H1 (cell line): ENCODE data around the gene GNAQ. TPM values are rescaled to one million over a fixed set of nuclear protein-coding genes. Genes with fewer than 3 reads are reported as not detected.

Experiments used
- CTCF ChIA-PET: fragments of 300-600 bp; sonication (Branson Sonifier 250); formaldehyde crosslinking; loops from one replicate; lab custom pipeline; 2021; ENCODE audit not compliant: partially characterized antibody; lab: Charles Lee
- POLR2A ChIA-PET: fragments of 300-600 bp; sonication (Branson Sonifier 250); formaldehyde crosslinking; loops from one replicate; lab custom pipeline; 2021; ENCODE audit warnings: inconsistent platforms; ENCODE audit not compliant: partially characterized antibody; lab: Charles Lee
- DNase-seq, 2 experiments: peaks; one replicate each; pipeline versions ENCODE4 v3.0.0 to v3.0.0-alpha.2; 2010 to 2022; ENCODE audit warnings: low spot score in 2 of 2, low read depth in 1 of 2, mixed read lengths in 1 of 2
- FAIRE-seq: peaks from 2 replicates; lab custom pipeline; 2011; peaks lifted over from hg19 to GRCh38; lab: Jason Lieb, UNC
- H2AFZ ChIP-seq: 2 replicates; pipeline ENCODE4 v1.8.1; 2012; ENCODE audit warnings: low read length, inconsistent platforms
- H2AK5ac ChIP-seq: 2 replicates; pipeline ENCODE4 v1.6.1; 2013; ENCODE audit warnings: low read depth, low read length
- H2BK120ac ChIP-seq: replicated peaks from 2 replicates; pipeline ENCODE3; 2013; ENCODE audit warnings: low read depth, low read length, inconsistent platforms
- H2BK12ac ChIP-seq: 2 replicates; pipeline ENCODE4 v1.6.1; 2013; ENCODE audit warnings: low read depth, low read length
- H2BK15ac ChIP-seq: 2 replicates; pipeline ENCODE4 v1.6.1; 2013; ENCODE audit warnings: low read length
- H2BK20ac ChIP-seq: 2 replicates; pipeline ENCODE4 v1.6.1; 2013; ENCODE audit warnings: low read length
- H2BK5ac ChIP-seq: 2 replicates; pipeline ENCODE4 v1.6.1; 2013; ENCODE audit warnings: low read depth, low read length
- H3K14ac ChIP-seq: 2 replicates; pipeline ENCODE4 v1.6.1; 2013; ENCODE audit warnings: inconsistent platforms; ENCODE audit not compliant: insufficient read length
- H3K18ac ChIP-seq: 2 replicates; pipeline ENCODE4 v1.6.1; 2013; ENCODE audit warnings: low read length; ENCODE audit errors: extremely low read depth
- H3K23ac ChIP-seq: 2 replicates; pipeline ENCODE4 v1.6.1; 2013; ENCODE audit warnings: inconsistent platforms; ENCODE audit not compliant: insufficient read length
- H3K23me2 ChIP-seq: 2 replicates; pipeline ENCODE4 v1.6.1; 2013; ENCODE audit warnings: low read depth, low read length
- H3K27ac ChIP-seq: 2 replicates; pipeline ENCODE4 v1.6.1; 2011; ENCODE audit warnings: low read depth, low read length, inconsistent platforms
- H3K27me3 ChIP-seq, 4 experiments: replicated peaks in 1 of 4; 1 replicate in 1 of 4; 2 replicates in 3 of 4; pipeline versions ENCODE4 v1.6.1 to v1.8.1; 2011 to 2013; ENCODE audit warnings: low read length in 3 of 4, mild to moderate bottlenecking in 3 of 4, inconsistent platforms in 2 of 4, mixed read lengths in 2 of 4, moderate library complexity in 1 of 4; ENCODE audit not compliant: control insufficient read depth in 3 of 4, insufficient read depth in 3 of 4; ENCODE audit errors: extremely low read depth in 1 of 4
- H3K36me3 ChIP-seq, 4 experiments: 2 replicates each; pipeline versions ENCODE4 v1.6.1 to v1.8.1; 2011 to 2013; ENCODE audit warnings: mild to moderate bottlenecking in 4 of 4, low read length in 3 of 4, moderate library complexity in 2 of 4, control low read depth in 1 of 4, inconsistent platforms in 1 of 4; ENCODE audit not compliant: insufficient read depth in 4 of 4, control insufficient read depth in 2 of 4
- H3K4ac ChIP-seq: replicated peaks from 2 replicates; pipeline ENCODE3; 2013; ENCODE audit warnings: low read length, low read depth, mixed read lengths, inconsistent platforms; ENCODE audit not compliant: insufficient read length
- H3K4me1 ChIP-seq, 4 experiments: replicated peaks in 1 of 4; 1 replicate in 1 of 4; 2 replicates in 3 of 4; pipeline versions ENCODE4 v1.6.1 to v1.8.1; 2011 to 2013; ENCODE audit warnings: low read length in 3 of 4, inconsistent platforms in 2 of 4, mixed read lengths in 1 of 4; ENCODE audit not compliant: insufficient read depth in 4 of 4, control insufficient read depth in 3 of 4
- H3K4me2 ChIP-seq, 2 experiments: 2 replicates each; pipeline versions ENCODE4 v1.6.1 to v1.8.1; 2011 to 2013; ENCODE audit warnings: low read depth in 2 of 2, low read length in 2 of 2, control low read depth in 1 of 2, inconsistent platforms in 1 of 2, mild to moderate bottlenecking in 1 of 2; ENCODE audit not compliant: insufficient read depth in 1 of 2
- H3K4me3 ChIP-seq, 4 experiments: fragments of 200-600, 300-600 bp in 1 of 4; sonication (generic), shearing (Covaris generic), sonication (Bioruptor Twin) in 1 of 4; 2 replicates each; pipeline versions ENCODE4 v1.5.1 to v1.8.1; 2011 to 2016; ENCODE audit warnings: low read length in 4 of 4, low read depth in 3 of 4, control low read depth in 2 of 4, inconsistent platforms in 2 of 4, mild to moderate bottlenecking in 2 of 4, mixed read lengths in 1 of 4, moderate library complexity in 1 of 4; ENCODE audit not compliant: insufficient read depth in 2 of 4; ENCODE audit errors: extremely low read depth in 1 of 4
- H3K56ac ChIP-seq: replicated peaks from 2 replicates; pipeline ENCODE3; 2013; ENCODE audit warnings: low read depth, mild to moderate bottlenecking, mixed read lengths, low read length, inconsistent platforms; ENCODE audit not compliant: insufficient read length
- H3K79me1 ChIP-seq: 2 replicates; pipeline ENCODE4 v1.6.1; 2013; ENCODE audit warnings: low read depth, low read length, control low read depth
- H3K79me2 ChIP-seq, 2 experiments: 2 replicates each; pipeline versions ENCODE4 v1.6.1 to v1.8.1; 2012 to 2013; ENCODE audit warnings: low read length in 2 of 2, mild to moderate bottlenecking in 2 of 2, inconsistent platforms in 1 of 2; ENCODE audit not compliant: insufficient read depth in 2 of 2, control insufficient read depth in 1 of 2
- H3K9ac ChIP-seq, 4 experiments: replicated peaks in 1 of 4; 1 replicate in 1 of 4; 2 replicates in 3 of 4; pipeline versions ENCODE4 v1.6.1 to v1.8.1; 2011 to 2013; ENCODE audit warnings: low read depth in 3 of 4, low read length in 3 of 4, control low read depth in 2 of 4, mild to moderate bottlenecking in 2 of 4, moderate library complexity in 2 of 4, inconsistent platforms in 1 of 4; ENCODE audit errors: extremely low read depth in 1 of 4
- H3K9me3 ChIP-seq, 2 experiments: 2 replicates each; pipeline versions ENCODE4 v1.6.1 to v1.8.1; 2012 to 2013; ENCODE audit warnings: mild to moderate bottlenecking in 2 of 2, moderate library complexity in 2 of 2, control low read depth in 1 of 2, inconsistent platforms in 1 of 2, low read depth in 1 of 2, low read length in 1 of 2, mixed read lengths in 1 of 2; ENCODE audit not compliant: insufficient read depth in 2 of 2
- H4K20me1 ChIP-seq, 2 experiments: replicated peaks in 1 of 2; 2 replicates each; pipeline versions ENCODE3 to v1.8.1; 2011 to 2013; ENCODE audit warnings: inconsistent platforms in 2 of 2, low read length in 2 of 2, mild to moderate bottlenecking in 1 of 2; ENCODE audit not compliant: insufficient read depth in 2 of 2, control insufficient read depth in 1 of 2
- H4K5ac ChIP-seq: 2 replicates; pipeline ENCODE4 v1.6.1; 2013; ENCODE audit warnings: low read length, low read depth, mixed read lengths, inconsistent platforms; ENCODE audit not compliant: insufficient read length
- H4K8ac ChIP-seq: 2 replicates; pipeline ENCODE4 v1.8.0; 2013; ENCODE audit warnings: mild to moderate bottlenecking, moderate library complexity, low read length, inconsistent platforms; ENCODE audit not compliant: insufficient read depth; ENCODE audit errors: extremely low read depth
- H4K91ac ChIP-seq: replicated peaks from 2 replicates; pipeline ENCODE3; 2013; ENCODE audit warnings: low read length, mixed read lengths, inconsistent platforms; ENCODE audit not compliant: insufficient read length
- CTCF ChIP-seq, 3 experiments: IDR thresholded peaks; 1 replicate in 2 of 3; 2 replicates in 1 of 3; pipeline versions ENCODE4 v1.5.1 to v1.6.1; 2011; ENCODE audit warnings: low read length in 3 of 3, mild to moderate bottlenecking in 3 of 3, inconsistent platforms in 2 of 3, low read depth in 1 of 3, moderate library complexity in 1 of 3; ENCODE audit not compliant: insufficient read depth in 1 of 3; ENCODE audit errors: control extremely low read depth in 1 of 3
- EP300 ChIP-seq, 2 experiments: IDR thresholded peaks; 1 replicate in 1 of 2; 2 replicates in 1 of 2; pipeline ENCODE4 v1.6.1; 2011 to 2012; ENCODE audit warnings: low read depth in 2 of 2, low read length in 2 of 2, mild to moderate bottlenecking in 2 of 2, borderline replicate concordance in 1 of 2, inconsistent platforms in 1 of 2, moderate library complexity in 1 of 2
- GABPA ChIP-seq: IDR thresholded peaks from 2 replicates; pipeline ENCODE4 v1.6.1; 2011; ENCODE audit warnings: mild to moderate bottlenecking, low read length, moderate library complexity, borderline replicate concordance; ENCODE audit not compliant: insufficient read depth
- HDAC6 ChIP-seq: IDR thresholded peaks from one replicate; pipeline ENCODE4 v1.7.1; 2012; ENCODE audit warnings: low read depth, mild to moderate bottlenecking, inconsistent platforms, low read length, moderate library complexity
- KDM5A ChIP-seq: fragments of 200-600 bp; IDR thresholded peaks from 2 replicates; pipeline ENCODE4 v1.7.1; 2012; ENCODE audit warnings: mild to moderate bottlenecking, low read length, inconsistent platforms, mixed read lengths
- PHF8 ChIP-seq: fragments of 200-600 bp; sonication (generic); conservative IDR thresholded peaks from 2 replicates; pipeline ENCODE4 v1.7.1; 2012; ENCODE audit warnings: low read depth, mild to moderate bottlenecking, inconsistent platforms, low read length, moderate library complexity
- POLR2A ChIP-seq, 2 experiments: IDR thresholded peaks; 1 replicate in 1 of 2; 2 replicates in 1 of 2; pipeline ENCODE4 v1.6.1; 2011; ENCODE audit warnings: low read depth in 2 of 2, low read length in 2 of 2, mild to moderate bottlenecking in 2 of 2; ENCODE audit errors: control extremely low read depth in 1 of 2
- RAD21 ChIP-seq, 2 experiments: IDR thresholded peaks in 1 of 2; conservative IDR thresholded peaks in 1 of 2; 2 replicates each; pipeline ENCODE4 v1.6.1; 2011; ENCODE audit warnings: low read depth in 2 of 2, low read length in 2 of 2, improper control_type of control experiment in 1 of 2, inconsistent platforms in 1 of 2, mild to moderate bottlenecking in 1 of 2, moderate library complexity in 1 of 2
- RNF2 ChIP-seq: fragments of 200-900, 300-1000 bp; sonication (generic); IDR thresholded peaks from 2 replicates; pipeline ENCODE4 v1.7.1; 2016; ENCODE audit warnings: borderline replicate concordance, low read depth, mild to moderate bottlenecking, antibody characterized with exemption, low read length; ENCODE audit not compliant: poor library complexity, severe bottlenecking; ENCODE audit errors: missing control alignments
- SAP30 ChIP-seq: fragments of 300-600 bp; sonication (generic); IDR thresholded peaks from 2 replicates; pipeline ENCODE4 v1.7.1; 2012; ENCODE audit warnings: low read length, moderate library complexity, mild to moderate bottlenecking, inconsistent platforms; ENCODE audit not compliant: insufficient read depth, insufficient replicate concordance
- TEAD4 ChIP-seq: IDR thresholded peaks from 2 replicates; pipeline ENCODE4 v1.6.1; 2012; ENCODE audit warnings: low read depth, low read length, inconsistent platforms, mixed read lengths
- WGBS, 2 experiments: shearing (Covaris generic) in 1 of 2; methylation state at CpG; one replicate each; pipeline versions ENCODE4 v1.1.6 to v1.1.7; 2013 to 2015; ENCODE audit warnings: low lambda C conversion rate in 2 of 2, mixed read lengths in 2 of 2, inconsistent platforms in 1 of 2, low coverage in 1 of 2, missing lambda C conversion rate in 1 of 2; ENCODE audit not compliant: insufficient replicate concordance in 2 of 2, insufficient coverage in 1 of 2, insufficient read length in 1 of 2; ENCODE audit errors: extremely low coverage in 1 of 2, missing lambda C conversion rate in 1 of 2; 5-methylcytosine and 5-hydroxymethylcytosine counted together
- polyA plus RNA-seq, 7 experiments: library from polyadenylated mRNA; depleted of rRNA in 3 of 7; stranded (reverse) in 5 of 7; unstranded in 2 of 7; fragments of >200 nt in 5 of 7; fragments of 200-250 nt in 2 of 7; gene quantifications; 1 replicate in 5 of 7; 2 replicates in 1 of 7; 4 replicates in 1 of 7; pipeline versions ENCODE4 v1.2.1 to v1.2.3, GENCODE V29; 2011 to 2013; ENCODE audit warnings: missing spikeins in 2 of 7, mixed read lengths in 2 of 7
- total RNA-seq: library from RNA; stranded (reverse); fragmentation: NEBNext Ultra II Directional; extraction: Animal tissue kit (Norgen Biotek cat#: 25700); gene quantifications from 2 replicates; pipeline ENCODE4 v1.2.1, GENCODE V29; 2021

GNAQ gene
- total and polyA plus RNA-seq, 2 of the 8 experiments (the other 6 are each of a cell fraction or from before 2014, with no cell fraction given) = 22.8 to 63.8 TPM

GRCh38 chr9:77843871-77844155 lies 187.8 kb downstream of the GNAQ start:
- DNase-seq (no peak), FAIRE-seq (no peak)
- Histone ChIP-seq H2BK12ac (no peak overlapping the region), H3K9ac (no peak overlapping the region), H3K36me3 (no peaks in the 10 kb centered on the region), H3K18ac (no peak overlapping the region), H3K14ac (no peak overlapping the region), H2AFZ (no peak overlapping the region), H3K9me3 (no peaks in the 10 kb centered on the region), H2BK120ac (no peak overlapping the region), H3K23me2 (no peaks in the 10 kb centered on the region), H2BK15ac (no peak overlapping the region), H3K27me3 (no peaks in the 10 kb centered on the region), H3K27ac (no peak overlapping the region), H3K4me1 (no peaks in the 10 kb centered on the region), H3K56ac (no peak overlapping the region), H3K79me1 (no peaks in the 10 kb centered on the region; the same call in 1 of the 2 replicates), H3K4me2 (no peak overlapping the region), H4K91ac (no peak overlapping the region), H2BK5ac (no peak overlapping the region), H3K23ac (no peak overlapping the region), H3K79me2 (peaks cover 0 to 8% of the 10 kb centered on the region in 2 experiments; a peak in 1 of 4 replicates), H2AK5ac (no peak overlapping the region), H4K5ac (no peak overlapping the region), H4K8ac (no peak overlapping the region), H4K20me1 (peaks cover 0 to 2% of the 10 kb centered on the region in 2 experiments), H2BK20ac (no peak overlapping the region), H3K4me3 (no peak overlapping the region), H3K4ac (no peak overlapping the region)
- CTCF ChIA-PET = interaction anchor here (0.8 kb wide), 1 partner anchor 101 kb away, joined by 3 read pairs; no protein-coding TSS in a partner anchor
- 96% methylated on average over 1 of the region's 1 CpG; no CpG with 5 or more reads in 1 of the 2 experiments for WGBS, 2 experiments
- POLR2A ChIA-PET = no interaction called here
- no peak for TF ChIP-seq KDM5A
- TF ChIP-seq HDAC6 = no peak
- TF ChIP-seq RNF2 = no peak
- TF ChIP-seq PHF8 = no peak
- TF ChIP-seq RAD21 (IDR thresholded peaks at IDR 0.05 in 1 of 2, conservative IDR thresholded peaks at IDR 0.05 in 1 of 2; ENCODE audit: low read depth in 2 of 2, low read length in 2 of 2) = no peak
- TF ChIP-seq EP300 (IDR thresholded peaks at IDR 0.05; ENCODE audit: borderline replicate concordance in 1 of 2, low read depth in 2 of 2, low read length in 2 of 2) = no peak
- TF ChIP-seq TEAD4 = no peak
- TF ChIP-seq POLR2A (IDR thresholded peaks at IDR 0.05; ENCODE audit: control extremely low read depth in 1 of 2, low read depth in 2 of 2, low read length in 2 of 2) = no peak
- TF ChIP-seq CTCF (IDR thresholded peaks at IDR 0.05; ENCODE audit: control extremely low read depth in 1 of 3, insufficient read depth in 1 of 3, low read depth in 1 of 3, low read length in 3 of 3) = no peak
- no peak for TF ChIP-seq SAP30
- TF ChIP-seq GABPA = no peak
